ENCODE measurements around the gene CCDC138. TPM values are rescaled to one million over a fixed set of nuclear protein-coding genes. Genes with fewer than 3 reads are reported as not detected.

Gene CCDC138
- total RNA-seq, 1 donor from 2014 or later: 6.0 TPM

GRCh38 chr2:108823286-108823685, 36.7 kb downstream of the CCDC138 start:
- Mint-ChIP-seq H3K27ac (ENCODE audit: unreplicated experiment) (no peak overlapping the region), H3K4me1 (ENCODE audit: unreplicated experiment) (no peaks in the 10 kb centered on the region), H3K27me3 (ENCODE audit: unreplicated experiment) (no peaks in the 10 kb centered on the region), H3K4me3 (ENCODE audit: unreplicated experiment) (no peak overlapping the region), H3K36me3 (ENCODE audit: unreplicated experiment) (peaks cover 37% of the 10 kb centered on the region), H3K9me3 (ENCODE audit: unreplicated experiment) (peaks cover 10% of the 10 kb centered on the region)
- TF ChIP-seq CTCF (IDR thresholded peaks at IDR 0.05): no peak
- DNase-seq (ENCODE audit: extremely low spot score, unreplicated experiment): no peak

GRCh38 chr2:108824316-108825070, 37.9 kb downstream of the CCDC138 start:
- peaks cover 10% of the 10 kb centered on the region for H3K9me3 Mint-ChIP-seq (ENCODE audit: unreplicated experiment)
- no peaks in the 10 kb centered on the region for H3K27me3 Mint-ChIP-seq (ENCODE audit: unreplicated experiment)
- H3K4me1 Mint-ChIP-seq (ENCODE audit: unreplicated experiment): no peaks in the 10 kb centered on the region
- no peak for DNase-seq (ENCODE audit: extremely low spot score, unreplicated experiment)
- H3K36me3 Mint-ChIP-seq (ENCODE audit: unreplicated experiment): peaks cover 28% of the 10 kb centered on the region
- no peak for TF ChIP-seq CTCF (IDR thresholded peaks at IDR 0.05)
- no peak overlapping the region for H3K27ac Mint-ChIP-seq (ENCODE audit: unreplicated experiment)
- H3K4me3 Mint-ChIP-seq (ENCODE audit: unreplicated experiment): no peak overlapping the region

DNA sequence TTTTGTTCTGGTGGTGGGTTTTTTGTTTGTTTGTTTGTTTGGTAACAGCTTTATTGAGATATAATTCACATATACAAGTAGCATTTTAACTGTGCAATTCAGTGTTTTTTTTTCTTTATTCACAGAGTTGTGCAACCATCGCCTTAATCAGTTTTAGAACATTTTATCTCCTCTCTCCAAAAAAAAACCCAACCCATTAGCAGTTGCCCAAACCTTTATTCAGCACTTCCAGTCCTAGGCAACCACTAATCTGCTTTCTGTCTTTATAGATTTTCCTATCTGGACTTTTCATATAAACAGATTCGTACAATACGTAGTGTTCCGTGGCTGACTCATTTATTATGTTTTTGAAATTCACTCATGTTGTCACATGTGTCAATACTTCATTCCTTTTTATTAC, 38.7 kb downstream of the CCDC138 start:
- Mint-ChIP-seq H3K27me3 (ENCODE audit: unreplicated experiment) (no peaks in the 10 kb centered on the region), H3K27ac (ENCODE audit: unreplicated experiment) (no peak overlapping the region), H3K4me1 (ENCODE audit: unreplicated experiment) (no peaks in the 10 kb centered on the region), H3K9me3 (ENCODE audit: unreplicated experiment) (peaks cover 3% of the 10 kb centered on the region), H3K4me3 (ENCODE audit: unreplicated experiment) (no peak overlapping the region), H3K36me3 (ENCODE audit: unreplicated experiment) (peaks cover 20% of the 10 kb centered on the region)
- DNase-seq (ENCODE audit: extremely low spot score, unreplicated experiment): no peak
- TF ChIP-seq CTCF (IDR thresholded peaks at IDR 0.05): no peak

GRCh38 chr2:108825736-108826135, 39.2 kb downstream of the CCDC138 start:
- no peak for DNase-seq (ENCODE audit: extremely low spot score, unreplicated experiment)
- Mint-ChIP-seq H3K4me3 (ENCODE audit: unreplicated experiment) (no peak overlapping the region), H3K27me3 (ENCODE audit: unreplicated experiment) (no peaks in the 10 kb centered on the region), H3K9me3 (ENCODE audit: unreplicated experiment) (no peaks in the 10 kb centered on the region), H3K4me1 (ENCODE audit: unreplicated experiment) (no peaks in the 10 kb centered on the region), H3K27ac (ENCODE audit: unreplicated experiment) (no peak overlapping the region), H3K36me3 (ENCODE audit: unreplicated experiment) (peaks cover 17% of the 10 kb centered on the region)
- no peak for TF ChIP-seq CTCF (IDR thresholded peaks at IDR 0.05)

- DNase-seq (ENCODE audit: extremely low spot score, unreplicated experiment): no peak
- Mint-ChIP-seq H3K4me1 (ENCODE audit: unreplicated experiment) (peaks cover 2% of the 10 kb centered on the region), H3K9me3 (ENCODE audit: unreplicated experiment) (peaks cover 8% of the 10 kb centered on the region), H3K4me3 (ENCODE audit: unreplicated experiment) (no peak overlapping the region), H3K27me3 (ENCODE audit: unreplicated experiment) (no peaks in the 10 kb centered on the region), H3K27ac (ENCODE audit: unreplicated experiment) (no peak overlapping the region), H3K36me3 (ENCODE audit: unreplicated experiment) (peaks cover 14% of the 10 kb centered on the region)
- no peak for TF ChIP-seq CTCF (IDR thresholded peaks at IDR 0.05)
Observed at GRCh38 chr2:108829578-108830310, 43.2 kb downstream of the CCDC138 start.
